ENCODE measurements around the gene ITPR2. TPM values are rescaled to one million over a fixed set of nuclear protein-coding genes. Genes with fewer than 3 reads are reported as not detected.
A peak's percentile ranks its signal among the peaks of the same experiment; 100 is the strongest.
"Not testable (repeated sequence)": the region's sequence is repeated elsewhere in the genome, so short reads cannot be mapped to it uniquely, and the experiment has no call there.

Gene ITPR2
- total RNA-seq, 2 donors from 2014 or later: 44.3 to 55.5 TPM

- H3K27ac Mint-ChIP-seq: no peak overlapping the region
- H3K27me3 Mint-ChIP-seq (ENCODE audit: low read depth): no peaks in the 10 kb centered on the region
- H3K9me3 Mint-ChIP-seq: no peaks in the 10 kb centered on the region
- DNase-seq (no peak), ATAC-seq (replicated peaks in 1 of 2) (no peak)
- peaks cover 4% of the 10 kb centered on the region in 2 donors for H3K36me3 Mint-ChIP-seq (ENCODE audit: insufficient read depth in 2 of 2)
- no peaks in the 10 kb centered on the region for H3K4me1 Mint-ChIP-seq (ENCODE audit: low read depth)
- H3K4me3 Mint-ChIP-seq: no peak overlapping the region
Measured at GRCh38 chr12:26460361-26460760, 372.6 kb downstream of the ITPR2 start.

GRCh38 chr12:26455936-26456574 is 376.9 kb downstream of the ITPR2 start:
- H3K27ac Mint-ChIP-seq: no peak overlapping the region
- H3K4me1 Mint-ChIP-seq (ENCODE audit: low read depth): no peaks in the 10 kb centered on the region
- DNase-seq: no peak
- H3K36me3 Mint-ChIP-seq (ENCODE audit: insufficient read depth in 2 of 2): peaks cover 4 to 7% of the 10 kb centered on the region in 2 donors
- no peaks in the 10 kb centered on the region for H3K9me3 Mint-ChIP-seq
- H3K4me3 Mint-ChIP-seq: no peak overlapping the region
- H3K27me3 Mint-ChIP-seq (ENCODE audit: low read depth): no peaks in the 10 kb centered on the region
- no peak for ATAC-seq (replicated peaks in 1 of 2)

DNA sequence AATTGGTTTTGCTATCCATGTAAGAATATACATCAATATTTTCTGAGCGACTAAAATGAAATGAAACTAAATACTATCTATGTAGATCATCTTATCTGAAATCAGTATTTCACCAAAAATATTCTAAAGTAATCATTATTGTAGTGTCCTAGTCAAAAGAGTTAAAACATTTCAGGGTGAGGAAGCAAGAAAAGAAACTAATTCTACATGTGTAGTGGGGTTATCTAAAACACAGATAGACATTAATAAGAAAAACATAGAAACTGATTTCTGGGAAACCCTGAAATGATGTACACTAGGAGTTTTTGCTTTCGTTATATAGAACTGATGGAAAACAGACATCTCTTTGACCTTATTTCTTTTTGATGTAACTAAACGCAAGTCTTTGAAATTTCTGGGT is 379.7 kb downstream of the ITPR2 start:
- DNase-seq (no peak), ATAC-seq (replicated peaks in 1 of 2) (no peak)
- Mint-ChIP-seq H3K27ac (no peak overlapping the region), H3K36me3 (ENCODE audit: insufficient read depth in 2 of 2) (peaks cover 0 to 7% of the 10 kb centered on the region in 2 donors), H3K9me3 (no peaks in the 10 kb centered on the region), H3K27me3 (ENCODE audit: low read depth) (no peaks in the 10 kb centered on the region), H3K4me3 (no peak overlapping the region), H3K4me1 (ENCODE audit: low read depth) (no peaks in the 10 kb centered on the region)

GRCh38 chr12:26452511-26452910 is 380.5 kb downstream of the ITPR2 start:
- no peak for DNase-seq
- no peak overlapping the region for H3K27ac Mint-ChIP-seq
- H3K4me3 Mint-ChIP-seq: no peak overlapping the region
- H3K9me3 Mint-ChIP-seq: no peaks in the 10 kb centered on the region
- no peaks in the 10 kb centered on the region for H3K27me3 Mint-ChIP-seq (ENCODE audit: low read depth)
- ATAC-seq (replicated peaks in 1 of 2): no peak
- H3K4me1 Mint-ChIP-seq (ENCODE audit: low read depth): no peaks in the 10 kb centered on the region
- peaks cover 0 to 4% of the 10 kb centered on the region in 2 donors for H3K36me3 Mint-ChIP-seq (ENCODE audit: insufficient read depth in 2 of 2)

- no peaks in the 10 kb centered on the region for H3K9me3 Mint-ChIP-seq
- DNase-seq: no peak
- no peak overlapping the region for H3K4me3 Mint-ChIP-seq
- H3K27ac Mint-ChIP-seq: no peak overlapping the region
- no peaks in the 10 kb centered on the region for H3K4me1 Mint-ChIP-seq (ENCODE audit: low read depth)
- no peaks in the 10 kb centered on the region for H3K27me3 Mint-ChIP-seq (ENCODE audit: low read depth)
- ATAC-seq (replicated peaks in 1 of 2): no peak
- H3K36me3 Mint-ChIP-seq (ENCODE audit: insufficient read depth in 2 of 2): peaks cover 0 to 4% of the 10 kb centered on the region in 2 donors
Measured at GRCh38 chr12:26451763-26452162, 381.2 kb downstream of the ITPR2 start.

- Mint-ChIP-seq H3K27ac (no peak overlapping the region), H3K27me3 (ENCODE audit: low read depth) (no peaks in the 10 kb centered on the region), H3K36me3 (ENCODE audit: insufficient read depth in 2 of 2) (no peaks in the 10 kb centered on the region), H3K9me3 (no peaks in the 10 kb centered on the region), H3K4me3 (no peak overlapping the region), H3K4me1 (ENCODE audit: low read depth) (no peaks in the 10 kb centered on the region)
- ATAC-seq (replicated peaks in 1 of 2) (no peak), DNase-seq (no peak)
Measured at GRCh38 chr12:26445909-26446308, 387.1 kb downstream of the ITPR2 start.

GRCh38 chr12:26443309-26443708 is 389.7 kb downstream of the ITPR2 start:
- H3K36me3 Mint-ChIP-seq (ENCODE audit: insufficient read depth in 2 of 2): no peaks in the 10 kb centered on the region
- H3K9me3 Mint-ChIP-seq: no peaks in the 10 kb centered on the region
- H3K4me3 Mint-ChIP-seq: no peak overlapping the region
- no peaks in the 10 kb centered on the region for H3K4me1 Mint-ChIP-seq (ENCODE audit: low read depth)
- H3K27ac Mint-ChIP-seq: no peak overlapping the region
- ATAC-seq (replicated peaks in 1 of 2): no peak
- no peaks in the 10 kb centered on the region for H3K27me3 Mint-ChIP-seq (ENCODE audit: low read depth)
- no peak for DNase-seq

DNA sequence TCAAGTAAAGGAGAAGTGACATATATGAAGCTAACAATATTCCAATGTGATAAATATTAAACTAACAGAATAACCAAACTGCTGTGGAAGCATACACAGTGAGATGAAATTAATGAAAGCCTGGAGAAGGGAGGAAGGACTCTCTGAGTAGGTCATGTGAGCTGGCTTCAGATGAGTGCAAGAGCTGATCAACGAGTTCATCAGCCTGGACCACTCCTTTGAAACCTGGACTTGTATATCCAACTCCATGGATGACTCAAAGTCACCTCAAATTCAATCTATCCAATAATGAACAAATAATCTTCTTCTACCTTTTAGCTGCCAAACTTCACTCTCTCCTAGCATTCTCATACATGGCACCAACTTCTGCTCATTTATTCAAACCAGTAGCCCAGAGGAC is 391.6 kb downstream of the ITPR2 start:
- Mint-ChIP-seq H3K27ac (no peak overlapping the region), H3K4me1 (ENCODE audit: low read depth) (no peaks in the 10 kb centered on the region), H3K36me3 (ENCODE audit: insufficient read depth in 2 of 2) (no peaks in the 10 kb centered on the region), H3K27me3 (ENCODE audit: low read depth) (no peaks in the 10 kb centered on the region), H3K9me3 (no peaks in the 10 kb centered on the region), H3K4me3 (no peak overlapping the region)
- DNase-seq (no peak), ATAC-seq (replicated peaks in 1 of 2) (no peak)

DNA sequence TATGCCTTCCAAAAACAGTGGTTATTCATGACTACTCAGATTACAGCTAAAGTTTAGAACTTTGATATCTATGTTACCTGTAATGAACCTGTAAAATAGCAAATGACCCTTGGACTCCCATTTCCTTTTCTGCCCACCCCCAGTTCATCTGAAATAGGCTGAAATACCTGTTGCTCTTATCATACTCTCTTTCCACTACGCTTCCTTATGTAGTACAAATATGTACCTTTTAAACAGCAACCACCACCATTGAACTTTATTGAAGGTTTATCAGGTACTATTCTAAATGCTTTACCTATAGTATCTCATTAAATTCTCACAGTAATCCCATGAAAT is 398.0 kb downstream of the ITPR2 start:
- ATAC-seq (replicated peaks in 1 of 2) (no peak), DNase-seq (no peak)
- Mint-ChIP-seq H3K4me3 (no peak overlapping the region), H3K27ac (no peak overlapping the region), H3K27me3 (ENCODE audit: low read depth) (no peaks in the 10 kb centered on the region), H3K9me3 (no peaks in the 10 kb centered on the region), H3K4me1 (ENCODE audit: low read depth) (no peaks in the 10 kb centered on the region), H3K36me3 (ENCODE audit: insufficient read depth in 2 of 2) (no peaks in the 10 kb centered on the region)

DNA sequence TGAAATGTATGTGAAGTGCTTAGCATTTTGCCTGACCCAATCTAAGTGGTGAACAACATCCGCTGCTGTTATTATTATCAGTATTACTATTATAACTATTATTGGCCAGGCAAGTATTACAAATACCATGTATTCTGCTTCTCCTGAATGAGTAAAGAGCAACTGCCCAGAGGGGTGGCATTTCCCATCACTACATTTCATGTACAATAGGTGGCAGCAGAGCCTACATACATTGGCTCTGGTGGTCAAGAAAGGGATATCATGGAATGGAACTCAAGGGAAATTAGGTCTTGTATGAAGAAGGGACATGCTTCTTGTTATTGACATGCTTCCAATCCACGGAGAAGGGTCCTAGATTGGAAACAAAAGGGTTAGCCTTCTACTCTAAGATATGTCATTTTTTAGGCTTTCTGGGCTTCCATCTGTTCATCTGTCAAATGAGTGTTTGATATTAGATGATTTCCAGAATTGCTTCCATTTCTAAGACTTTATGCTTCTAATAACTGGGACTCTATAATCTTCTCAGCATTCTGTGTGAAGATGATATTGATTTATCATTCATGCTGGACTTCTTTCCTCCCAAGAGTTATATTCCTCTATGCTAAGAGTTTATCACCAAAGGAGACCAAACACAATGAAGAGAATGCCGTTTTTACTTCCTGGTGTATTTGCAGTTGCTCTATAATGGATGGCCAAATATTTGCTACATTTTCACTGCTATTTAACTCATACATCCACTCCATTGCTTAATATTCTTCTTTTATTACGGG is 398.5 kb downstream of the ITPR2 start:
- no peaks in the 10 kb centered on the region for H3K4me1 Mint-ChIP-seq (ENCODE audit: low read depth)
- no peak overlapping the region for H3K27ac Mint-ChIP-seq
- DNase-seq (peak; percentile 6 to 10), ATAC-seq (replicated peaks in 1 of 2) (peak; percentile 45 to 58)
- no peaks in the 10 kb centered on the region for H3K36me3 Mint-ChIP-seq (ENCODE audit: insufficient read depth in 2 of 2)
- no peaks in the 10 kb centered on the region for H3K9me3 Mint-ChIP-seq
- H3K4me3 Mint-ChIP-seq: no peak overlapping the region
- H3K27me3 Mint-ChIP-seq (ENCODE audit: low read depth): no peaks in the 10 kb centered on the region

DNA sequence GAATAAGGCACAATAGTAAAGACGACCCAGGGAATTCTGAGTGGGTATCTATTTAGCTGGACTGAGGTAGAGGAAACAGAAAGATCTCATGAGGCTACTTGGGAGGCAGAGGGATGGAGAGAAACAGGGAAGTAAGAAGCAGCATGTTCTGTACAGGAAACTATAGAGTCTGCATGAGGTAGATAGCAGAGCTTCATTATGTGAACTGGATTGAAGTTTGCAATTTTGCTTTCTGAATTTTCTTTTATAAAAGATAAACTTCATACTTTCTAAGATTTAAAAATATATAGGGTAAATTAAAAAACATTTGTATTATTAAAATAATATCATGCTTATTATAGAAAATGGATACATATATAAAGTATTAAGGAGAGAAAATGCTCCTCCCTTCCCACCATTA is 399.3 kb downstream of the ITPR2 start:
- ATAC-seq (replicated peaks in 1 of 2); H3K4me3 Mint-ChIP-seq; DNase-seq: not testable (repeated sequence)

GRCh38 chr12:26431211-26431610 is 401.8 kb downstream of the ITPR2 start:
- no peaks in the 10 kb centered on the region for H3K27me3 Mint-ChIP-seq (ENCODE audit: low read depth)
- no peaks in the 10 kb centered on the region for H3K9me3 Mint-ChIP-seq
- no peak overlapping the region for H3K4me3 Mint-ChIP-seq
- ATAC-seq (replicated peaks in 1 of 2) (no peak), DNase-seq (no peak)
- H3K4me1 Mint-ChIP-seq (ENCODE audit: low read depth): no peaks in the 10 kb centered on the region
- no peak overlapping the region for H3K27ac Mint-ChIP-seq
- peaks cover 0 to 2% of the 10 kb centered on the region in 2 donors for H3K36me3 Mint-ChIP-seq (ENCODE audit: insufficient read depth in 2 of 2)

More for the DNA sequence above, 399.3 kb downstream of the ITPR2 start:
- H3K36me3 Mint-ChIP-seq (ENCODE audit: insufficient read depth in 2 of 2); H3K27me3 Mint-ChIP-seq (ENCODE audit: low read depth); H3K9me3 Mint-ChIP-seq; H3K27ac Mint-ChIP-seq; H3K4me1 Mint-ChIP-seq (ENCODE audit: low read depth): not testable (repeated sequence)

DNA sequence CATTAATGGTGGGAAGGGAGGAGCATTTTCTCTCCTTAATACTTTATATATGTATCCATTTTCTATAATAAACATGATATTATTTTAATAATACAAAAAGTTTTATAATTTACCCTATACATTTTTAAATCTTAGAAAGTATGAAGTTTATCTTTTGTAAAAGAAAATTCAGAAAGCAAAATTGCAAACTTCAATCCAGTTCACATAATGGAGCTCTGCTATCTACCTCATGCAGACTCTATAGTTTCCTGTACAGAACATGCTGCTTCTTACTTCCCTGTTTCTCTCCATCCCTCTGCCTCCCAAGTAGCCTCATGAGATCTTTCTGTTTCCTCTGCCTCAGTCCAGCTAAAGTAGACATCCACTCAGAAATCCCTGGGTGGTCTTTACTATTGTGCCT is 402.4 kb downstream of the ITPR2 start:
- H3K9me3 Mint-ChIP-seq; H3K4me3 Mint-ChIP-seq; ATAC-seq (replicated peaks in 1 of 2); H3K27me3 Mint-ChIP-seq (ENCODE audit: low read depth); H3K27ac Mint-ChIP-seq; H3K4me1 Mint-ChIP-seq (ENCODE audit: low read depth); DNase-seq; H3K36me3 Mint-ChIP-seq (ENCODE audit: insufficient read depth in 2 of 2): not testable (repeated sequence)
